NCI-H510A (cell line): ENCODE measurements around the gene DHX16.
"Not testable (repeated sequence)": the region's sequence is repeated elsewhere in the genome, so short reads cannot be mapped to it uniquely, and the experiment has no call there.

Experiments used
- DNase-seq: peaks from one replicate; lab custom pipeline; 2025; lab: John Stamatoyannopoulos, UW

DHX16 gene

DNA sequence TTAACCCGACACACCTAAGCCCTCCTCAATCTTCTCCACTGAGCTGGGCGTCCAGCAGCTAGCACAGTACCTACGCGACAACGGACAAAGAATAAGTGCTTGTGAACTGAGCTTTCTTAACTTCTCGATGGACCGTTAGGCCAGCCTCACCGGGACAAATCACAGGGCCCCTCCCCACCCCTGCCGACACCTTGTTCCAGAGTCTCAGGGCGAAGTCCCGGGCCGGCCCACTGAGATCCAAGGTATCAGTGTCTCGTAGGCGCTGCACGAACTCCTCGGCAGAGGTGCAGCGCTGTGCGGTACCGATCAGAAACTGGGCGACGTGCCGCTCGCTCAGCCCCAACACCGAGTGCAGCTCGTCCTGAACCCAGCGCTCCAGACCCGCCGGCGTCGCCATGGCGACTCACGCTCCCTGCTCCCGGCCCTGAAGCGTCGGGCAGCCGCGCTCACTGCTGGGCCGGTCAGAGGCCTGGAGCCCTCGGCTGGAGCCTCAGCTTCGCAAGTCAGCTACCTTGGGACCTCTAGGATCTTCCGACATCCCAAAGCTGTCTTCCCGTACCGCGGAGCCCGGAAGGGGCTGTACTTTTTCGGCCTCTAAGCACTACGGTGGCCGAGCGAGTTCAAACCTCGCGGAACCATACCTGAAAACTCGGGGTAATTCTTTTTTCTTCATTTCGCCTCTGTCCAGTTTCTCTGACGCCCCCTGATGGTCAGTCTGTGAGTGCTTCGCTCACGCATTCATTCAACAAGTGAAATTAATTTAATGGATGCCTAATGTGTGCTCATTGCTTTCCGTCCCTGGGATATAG is at the start of gene DHX16:
Gene DHX16, minus strand, starts transcription at position 562 of the 809 bp plus-strand sequence. Its CDS starts 165 bp downstream, at position 397.
- DNase-seq = peak; percentile 90

DNA sequence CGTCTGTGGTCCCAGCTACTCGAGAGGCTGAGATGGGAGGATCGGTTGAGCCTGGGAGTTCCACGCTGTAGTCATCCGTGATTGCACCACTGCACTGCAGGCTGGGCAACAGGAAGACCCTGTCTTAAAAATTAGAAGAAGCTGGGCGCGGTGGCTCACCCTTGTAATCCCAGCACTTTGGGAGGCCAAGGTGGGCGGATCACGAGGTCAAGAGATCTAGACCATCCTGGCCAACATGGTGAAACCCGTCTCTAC is 49.1 kb upstream of the DHX16 start:
- not testable (repeated sequence) for DNase-seq

DNA sequence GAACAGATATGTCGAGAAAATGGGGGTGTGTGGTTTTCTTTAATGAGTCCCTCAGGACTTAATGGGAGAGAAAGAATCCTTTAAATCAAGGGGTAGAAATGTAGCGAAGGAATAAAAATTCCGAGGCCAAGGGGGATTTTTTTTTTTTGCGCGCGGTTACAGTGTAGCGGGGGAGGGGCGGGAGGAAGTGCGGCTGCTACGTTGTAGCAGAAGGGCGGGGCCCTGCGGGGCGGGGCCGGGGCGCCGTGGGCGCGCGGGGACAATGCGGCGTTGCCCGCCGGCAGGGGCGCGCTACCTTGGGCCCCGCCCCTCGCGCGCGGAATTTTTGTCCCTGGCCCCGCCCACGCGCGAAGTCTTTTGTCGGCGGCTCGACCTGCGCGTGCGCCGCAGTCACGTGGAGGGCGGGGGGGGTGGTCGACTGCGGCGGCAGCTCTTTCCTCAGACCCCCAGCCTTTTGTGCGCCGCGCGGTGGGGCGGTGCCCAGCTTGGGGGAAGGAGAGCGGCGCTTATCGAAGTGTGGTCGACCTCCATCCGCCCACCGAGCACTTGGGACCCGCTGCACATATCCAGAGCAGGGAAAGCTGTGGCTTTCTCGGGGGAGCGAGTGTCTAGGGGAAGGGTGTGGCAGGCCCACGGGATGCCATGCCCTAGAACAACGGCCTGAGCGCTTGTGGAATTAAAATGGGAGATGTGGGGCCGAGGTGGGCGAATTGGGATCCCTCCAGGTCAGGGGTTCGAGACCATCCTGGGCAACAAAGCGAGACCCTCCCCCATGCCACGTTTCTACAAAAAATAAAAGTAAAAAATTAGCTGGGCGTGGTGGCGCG is 48.6 kb upstream of the DHX16 start:
- peak; percentile 77 for DNase-seq

DNA sequence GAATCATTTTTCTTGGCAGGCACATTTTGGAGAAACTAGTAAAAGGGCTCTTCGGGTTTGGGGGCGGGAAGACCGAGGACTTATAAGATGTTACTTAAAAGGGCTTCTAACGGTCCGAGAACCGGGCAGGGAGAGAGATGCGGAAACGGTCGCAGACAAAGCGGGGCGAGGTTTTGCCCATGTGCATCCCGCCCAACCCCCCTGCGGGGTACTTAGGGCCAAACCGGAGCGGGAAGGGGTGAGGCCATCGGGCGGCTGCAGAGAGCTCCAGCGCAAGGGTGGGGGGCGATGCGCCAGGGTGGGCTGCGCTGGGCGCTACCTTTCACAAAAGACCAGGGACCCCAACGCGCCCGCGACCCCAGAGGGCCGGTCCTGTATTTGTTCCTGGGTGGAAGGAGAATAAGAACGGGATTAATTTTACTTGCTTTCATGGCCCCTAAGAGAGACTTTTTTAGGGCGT is 48.0 kb upstream of the DHX16 start:
- DNase-seq = peak; percentile 65

DNA sequence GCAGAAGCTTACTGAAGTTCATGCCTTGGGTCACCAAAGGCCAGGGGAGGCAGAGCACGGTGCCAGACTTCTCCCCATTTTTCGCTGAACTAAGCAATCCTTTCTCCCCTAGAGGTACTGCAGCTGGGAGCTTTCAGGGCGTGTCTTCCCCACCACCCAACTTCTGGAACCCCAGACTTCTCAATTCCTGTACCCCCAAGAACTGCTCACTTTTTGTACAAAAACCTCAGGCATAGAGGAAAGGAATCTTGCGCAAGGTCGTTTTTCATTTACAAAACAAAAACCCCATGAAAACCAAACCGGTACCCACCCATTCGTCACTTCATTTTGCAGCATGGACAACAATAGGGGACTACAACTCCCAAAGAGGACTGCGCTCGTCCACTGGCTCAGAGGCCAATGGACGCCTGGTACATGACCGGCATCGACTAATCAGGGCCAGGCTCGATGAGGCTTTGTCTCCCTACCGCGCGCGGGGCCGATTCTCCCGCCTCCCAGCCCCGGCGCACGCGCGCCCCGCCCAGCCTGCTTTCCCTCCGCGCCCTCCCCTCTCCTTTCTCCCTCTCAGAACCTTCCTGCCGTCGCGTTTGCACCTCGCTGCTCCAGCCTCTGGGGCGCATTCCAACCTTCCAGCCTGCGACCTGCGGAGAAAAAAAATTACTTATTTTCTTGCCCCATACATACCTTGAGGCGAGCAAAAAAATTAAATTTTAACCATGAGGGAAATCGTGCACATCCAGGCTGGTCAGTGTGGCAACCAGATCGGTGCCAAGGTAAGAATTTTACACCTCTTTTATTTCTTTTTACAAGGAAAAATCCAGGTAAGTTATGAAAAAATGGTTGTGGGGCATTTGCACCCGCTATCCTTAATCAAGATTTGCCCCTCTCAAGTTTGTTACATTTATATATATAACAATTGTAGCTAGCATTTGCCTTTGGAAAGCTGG is 47.3 kb upstream of the DHX16 start, which contains the start of gene TUBB:
Gene TUBB, plus strand, starts transcription at position 562 of the 947 bp plus-strand sequence. Its CDS starts 155 bp downstream, at position 717.
- peak; percentile 94 for DNase-seq

DNA sequence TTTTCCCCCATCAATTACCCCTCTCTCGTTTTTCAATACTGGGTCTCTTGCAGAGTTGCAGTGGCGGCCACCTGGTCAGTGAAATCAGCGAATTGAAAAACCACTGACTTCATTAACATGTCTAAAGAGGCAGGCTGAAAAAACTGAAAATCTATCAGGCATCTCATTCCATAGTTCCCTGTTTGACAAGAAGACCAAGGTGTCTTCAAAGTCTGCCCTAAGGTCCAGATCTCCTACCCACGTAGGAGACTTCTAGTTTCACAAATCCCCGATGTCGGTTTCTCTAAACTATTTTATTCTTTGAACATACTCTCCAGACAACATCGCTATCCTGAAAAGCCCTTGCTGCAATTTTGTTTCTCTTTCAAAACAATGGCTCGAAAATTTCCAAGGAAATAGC is 46.5 kb upstream of the DHX16 start:
- DNase-seq = no peak

DNA sequence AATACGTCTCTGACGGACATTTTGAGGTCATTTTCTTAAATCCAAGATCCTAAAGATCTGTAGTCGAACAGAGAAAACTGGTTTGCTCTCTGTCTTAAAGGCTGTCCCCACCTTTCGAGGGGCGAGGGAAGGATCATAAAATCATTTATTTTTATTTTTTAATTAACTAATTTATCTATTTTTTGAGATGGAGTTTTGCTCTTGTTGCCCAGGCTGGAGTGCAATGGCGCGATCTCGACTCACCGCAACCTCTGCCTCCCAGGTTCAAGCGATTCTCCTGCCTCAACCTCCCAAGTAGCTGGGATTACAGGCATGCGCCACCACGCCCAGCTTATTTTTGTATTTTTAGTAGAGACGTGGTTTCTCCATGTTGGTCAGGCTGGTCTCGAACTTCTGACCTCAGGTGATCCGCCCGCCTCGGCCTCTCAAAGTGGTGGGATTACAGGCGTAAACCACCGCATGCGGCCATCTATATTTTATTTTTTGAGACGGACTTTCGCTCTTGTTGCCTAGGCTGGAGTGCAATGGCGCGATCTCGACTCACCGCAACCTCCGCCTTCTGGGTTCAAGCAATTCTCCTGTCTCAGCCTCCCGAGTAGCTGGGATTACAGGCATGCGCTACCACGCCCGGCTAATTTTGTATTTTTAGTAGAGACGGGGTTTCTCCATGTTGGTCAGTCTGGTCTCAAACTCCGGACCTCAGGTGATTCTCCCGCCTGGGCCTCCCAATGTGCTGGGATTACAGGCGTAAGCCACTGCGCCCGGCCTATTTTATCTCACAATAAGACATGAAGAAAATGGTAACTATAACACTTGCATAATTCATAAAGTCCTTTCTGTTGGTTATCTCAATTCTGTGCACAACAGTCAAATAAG is 45.3 kb upstream of the DHX16 start:
- DNase-seq = not testable (repeated sequence)

DNA sequence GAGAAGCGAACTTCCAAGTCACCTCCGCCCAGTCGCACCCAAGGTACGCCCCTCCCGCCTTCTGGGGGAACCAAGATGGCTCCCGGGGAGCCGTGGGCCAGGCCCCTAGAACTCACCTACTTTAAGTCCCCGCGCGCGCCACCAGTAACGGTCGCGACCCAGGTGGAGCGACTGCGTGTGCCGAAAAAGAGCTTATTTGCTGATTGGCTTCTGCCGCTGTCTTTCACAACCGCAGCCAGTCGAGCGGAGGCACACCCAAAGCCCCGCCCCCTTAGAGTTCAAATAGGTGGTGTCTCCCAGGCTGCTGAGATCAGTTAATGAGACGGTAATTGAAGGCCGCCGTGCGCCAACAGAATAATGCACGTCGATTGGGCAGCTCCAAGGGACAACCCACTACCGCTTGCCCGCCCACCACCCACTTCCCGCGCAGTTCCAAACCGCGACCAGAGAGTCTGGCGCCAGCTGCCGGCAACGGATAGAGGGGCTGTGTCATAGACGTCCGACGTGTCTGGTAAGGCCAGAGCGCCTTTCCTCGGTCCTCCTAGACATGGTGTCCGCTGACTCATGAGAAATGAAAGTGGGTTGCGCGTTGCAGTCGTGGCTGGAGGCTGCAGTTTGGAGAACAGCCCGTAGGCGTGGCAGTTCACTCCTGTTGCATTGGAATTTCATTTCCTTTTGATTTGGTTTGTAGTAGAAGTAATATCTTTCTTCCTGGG is 44.5 kb upstream of the DHX16 start, which contains the start of gene MDC1:
Gene MDC1, minus strand, starts transcription at position 153 of the 716 bp plus-strand sequence. CDS start 2,106 bp downstream, outside the sequence.
- DNase-seq = peak; percentile 98

DNA sequence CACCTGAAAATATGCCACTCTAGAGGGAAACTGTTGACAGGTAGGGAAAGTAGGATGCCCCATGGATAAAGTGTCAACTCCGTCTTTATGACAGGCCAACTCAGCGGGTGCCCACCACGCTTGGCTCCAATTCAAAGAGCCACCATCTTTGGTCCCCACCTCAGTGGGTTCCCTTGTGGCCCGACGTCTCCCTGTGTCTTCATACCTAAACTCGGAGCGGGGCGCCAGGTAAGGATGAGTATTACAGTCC is 44.0 kb upstream of the DHX16 start:
- DNase-seq = no peak

DNA sequence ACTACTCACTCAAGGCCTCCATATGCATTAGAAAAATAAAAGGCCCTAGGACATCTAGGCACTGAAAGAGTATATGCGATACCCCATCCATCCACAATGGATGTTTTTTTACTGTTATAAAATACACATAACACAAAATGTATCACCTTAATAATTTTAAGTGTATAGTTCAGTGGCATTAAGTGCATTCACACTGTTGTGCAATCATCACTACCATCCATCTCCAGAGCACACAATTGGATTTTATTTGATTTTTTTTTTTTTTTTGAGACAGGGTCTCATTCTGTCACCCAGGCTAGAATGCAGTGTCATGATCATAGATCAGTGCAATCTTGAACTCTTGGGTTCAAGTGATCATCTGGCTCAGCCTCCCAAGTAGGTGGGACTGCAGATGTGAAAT is 41.5 kb upstream of the DHX16 start:
- DNase-seq = no peak

DNA sequence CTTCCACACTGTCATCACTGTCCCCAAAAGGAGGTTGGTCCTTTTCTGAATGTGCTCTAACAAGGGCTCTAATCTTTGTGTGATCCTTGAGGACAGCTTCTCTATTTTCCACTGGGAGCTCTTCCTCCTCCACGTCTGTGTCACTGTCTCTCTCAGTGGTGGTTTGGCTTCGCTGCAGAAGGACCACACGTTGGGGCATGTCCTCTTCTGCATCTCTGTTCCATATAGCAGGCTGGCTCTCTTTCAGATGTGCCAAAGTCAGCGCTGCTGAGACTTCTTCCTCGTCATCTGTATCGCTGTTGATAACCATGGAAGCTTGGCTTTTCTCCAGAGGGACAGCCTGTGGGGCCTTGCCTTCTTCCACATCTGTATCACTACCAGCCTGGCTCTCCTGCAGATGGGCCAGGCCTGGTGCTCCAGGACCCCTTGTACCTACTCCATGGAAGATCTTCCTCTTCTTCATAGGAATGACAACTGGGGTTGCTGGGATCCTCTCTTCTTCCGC is 39.7 kb upstream of the DHX16 start:
- no peak for DNase-seq

DNA sequence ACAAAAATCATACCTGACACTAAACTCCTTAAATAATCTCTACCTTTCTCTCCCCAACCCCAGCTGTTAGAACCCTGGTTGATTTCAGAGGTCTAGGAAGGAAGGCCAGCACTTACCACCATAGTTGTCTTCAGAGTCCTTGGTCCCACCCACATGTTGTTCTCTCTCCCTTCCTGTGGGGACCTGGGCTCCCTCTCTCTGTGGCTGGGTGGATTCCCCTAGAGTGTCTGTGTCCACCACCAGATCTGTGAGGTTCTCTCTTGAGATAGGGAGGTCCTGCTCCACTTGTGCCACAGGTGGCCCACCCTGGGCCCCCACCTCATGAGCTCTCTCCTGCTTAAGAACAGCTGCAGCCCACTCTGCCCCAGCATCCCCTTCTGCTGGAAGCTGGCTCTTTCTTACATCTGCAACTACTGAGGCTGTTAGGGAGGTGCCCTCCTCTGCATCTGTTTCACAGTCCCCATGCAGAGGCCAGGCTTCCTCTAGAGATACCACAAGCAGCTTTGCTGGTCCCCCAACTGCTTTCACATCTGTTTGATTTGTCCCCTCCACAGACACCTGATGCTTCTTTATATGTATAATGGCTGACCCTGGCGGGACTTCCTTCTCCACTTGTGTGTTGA is 39.1 kb upstream of the DHX16 start:
- no peak for DNase-seq

DNA sequence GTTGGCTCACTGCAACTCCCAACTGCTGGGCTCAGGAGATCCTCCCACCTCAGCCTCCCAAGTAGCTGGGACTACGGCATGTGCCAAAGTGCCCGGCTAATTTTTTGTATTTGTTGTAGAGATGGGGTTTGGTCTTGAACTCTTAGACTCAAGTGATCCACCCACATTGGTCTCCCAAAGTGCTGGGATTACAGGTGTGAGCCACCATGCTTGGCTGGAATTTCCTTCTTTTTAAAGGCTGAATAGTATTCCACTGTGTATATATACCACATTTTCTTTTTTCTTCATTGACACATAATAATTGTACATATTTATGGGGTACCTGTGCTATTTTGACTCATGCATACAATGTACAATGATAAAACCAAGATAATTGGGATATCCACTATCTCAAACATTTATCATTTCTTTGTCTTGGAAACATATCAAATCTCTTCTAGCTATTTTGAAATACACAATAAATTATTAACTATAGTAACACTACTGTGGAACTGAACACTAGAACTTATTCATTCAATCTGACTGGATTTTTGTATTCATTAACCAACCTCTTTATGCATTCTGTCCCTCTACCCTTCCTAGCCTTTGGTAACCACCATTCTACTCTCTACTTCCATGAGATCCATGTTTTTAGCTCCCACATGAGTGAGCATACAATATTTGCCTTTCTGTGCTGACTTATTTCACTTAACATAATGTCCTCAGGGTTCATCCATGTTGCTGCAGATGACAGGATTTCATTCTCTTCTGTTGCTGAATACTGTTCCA is 36.5 kb upstream of the DHX16 start:
- DNase-seq = no peak

DNA sequence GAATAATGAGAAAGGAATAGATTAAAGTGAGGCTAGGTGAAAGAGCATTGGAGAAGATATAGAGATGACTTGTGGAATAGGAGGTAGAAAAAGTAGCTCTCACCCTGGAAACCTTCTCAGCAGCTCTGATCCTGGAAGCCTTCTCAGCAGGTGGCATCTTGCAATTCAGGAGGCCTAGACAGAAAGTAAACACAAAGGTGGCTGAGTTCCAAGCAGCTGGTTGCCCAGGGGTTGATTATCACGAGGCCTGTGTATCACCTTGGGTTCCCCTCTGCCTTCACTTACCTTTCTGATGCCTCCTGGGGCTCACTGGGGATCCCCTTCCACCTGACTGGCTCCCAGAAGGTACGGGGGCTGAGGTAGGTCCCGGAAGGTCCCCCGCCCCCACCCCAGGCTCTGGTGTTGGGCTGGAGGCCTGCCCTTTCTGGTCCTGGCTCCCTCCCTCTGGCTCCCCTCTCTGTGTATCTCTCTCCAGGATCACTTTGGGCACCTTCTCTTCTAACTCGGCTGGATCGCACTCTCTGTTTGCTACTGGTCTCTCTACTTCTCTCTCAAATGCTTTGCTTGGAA is 34.6 kb upstream of the DHX16 start:
- peak; percentile 65 for DNase-seq

DNA sequence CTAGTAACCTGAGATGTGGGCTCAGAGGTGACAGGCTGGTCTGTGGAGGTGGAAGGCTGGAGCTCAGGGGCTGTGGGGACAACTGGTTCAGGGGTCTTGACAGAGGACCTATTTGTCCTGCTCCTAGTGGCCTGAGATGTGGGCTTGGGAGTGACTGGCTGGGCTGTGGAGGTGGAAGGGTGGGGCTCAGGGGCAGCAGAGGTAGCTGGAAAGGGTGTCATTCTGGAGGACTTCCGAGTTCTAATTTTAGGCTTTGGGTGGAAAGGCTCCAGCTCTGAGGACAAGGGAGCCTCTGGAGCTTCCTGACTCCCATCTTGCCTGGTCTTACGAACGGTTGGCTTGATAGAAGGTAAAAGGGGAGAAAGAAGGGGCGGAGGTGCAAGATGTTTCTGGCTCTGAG is 32.8 kb upstream of the DHX16 start:
- DNase-seq = no peak

DNA sequence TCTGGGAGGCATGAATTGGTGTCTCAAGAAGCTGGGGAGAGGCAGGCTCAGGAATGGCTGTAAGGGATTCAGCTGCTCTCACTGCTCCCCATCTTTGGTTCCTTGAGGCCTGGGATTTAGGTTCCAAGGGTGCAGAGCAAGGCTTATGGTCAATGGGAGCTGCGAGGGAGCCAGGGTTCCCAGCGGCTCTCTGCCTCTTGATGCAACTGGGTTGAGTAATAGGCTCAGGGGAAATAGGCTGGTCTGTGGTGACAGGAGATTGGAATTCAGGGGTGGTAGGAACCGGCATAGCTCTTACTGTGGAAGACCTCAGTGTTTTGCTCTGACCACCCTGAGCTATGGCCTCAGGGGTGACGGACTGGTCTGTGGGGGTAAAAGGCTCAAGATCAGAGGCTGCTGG is 31.0 kb upstream of the DHX16 start:
- no peak for DNase-seq

DNA sequence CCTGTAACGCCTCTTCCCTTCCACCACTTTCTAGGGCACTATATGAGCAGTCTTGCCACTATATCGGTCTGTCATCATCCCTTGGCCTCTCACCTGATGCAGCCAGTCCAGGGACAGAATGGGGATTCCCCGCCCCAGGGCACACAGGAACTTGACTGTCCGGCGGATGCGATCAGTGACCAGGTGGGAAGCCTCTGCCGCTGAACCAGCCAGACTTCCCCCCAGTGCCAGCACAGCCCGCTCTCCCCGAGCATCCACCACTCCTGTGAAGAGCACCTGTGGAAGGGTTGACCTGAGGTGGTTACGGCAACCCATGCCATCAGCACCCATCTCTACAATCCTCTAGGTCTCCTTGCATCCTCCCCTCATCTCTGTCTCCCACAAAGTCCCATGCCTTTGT is 30.2 kb upstream of the DHX16 start:
- DNase-seq = no peak

DNA sequence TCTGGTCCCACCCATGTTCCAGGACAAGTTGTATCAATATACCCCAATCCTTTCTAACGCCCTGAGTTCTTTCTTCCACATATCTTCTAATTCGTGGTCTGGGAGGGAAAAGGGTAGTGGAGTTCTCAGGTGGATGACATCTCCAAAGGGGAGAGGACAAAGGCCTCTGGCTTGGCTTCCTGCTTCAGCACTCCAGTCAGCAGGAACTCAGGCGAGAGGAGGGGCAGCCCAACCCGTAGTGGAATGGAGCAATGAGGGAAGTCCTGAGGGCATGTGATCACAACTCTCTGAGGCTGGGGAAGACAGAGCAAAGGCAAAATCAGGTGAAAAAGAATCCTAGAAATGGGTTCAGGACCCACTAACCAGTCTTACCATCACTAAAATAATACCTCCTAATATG is 27.5 kb upstream of the DHX16 start:
- no peak for DNase-seq

DNA sequence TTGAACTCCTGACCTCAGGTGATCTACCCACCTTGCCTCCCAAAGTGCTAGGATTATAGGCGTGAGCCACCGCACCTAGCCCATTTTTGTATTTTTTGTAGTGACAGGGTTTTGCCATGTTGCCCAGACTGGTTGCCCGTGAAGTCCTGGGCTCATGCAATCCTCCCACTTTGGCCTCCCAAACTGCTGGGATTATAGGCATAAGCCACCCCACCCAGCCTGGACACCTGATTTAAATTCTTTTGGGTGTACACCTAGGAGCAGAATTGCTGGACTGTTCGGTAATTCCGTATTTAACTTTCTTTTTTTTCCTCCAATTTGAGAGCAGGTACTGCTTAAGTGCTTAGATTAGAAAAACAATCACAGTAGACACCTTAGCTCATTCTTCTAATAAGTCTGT is 23.6 kb upstream of the DHX16 start:
- no peak for DNase-seq
